H1 (cell line): ENCODE data around the gene RGS3. TPM values are rescaled to one million over a fixed set of nuclear protein-coding genes. Genes with fewer than 3 reads are reported as not detected.

Source experiments
- ASH2L ChIP-seq: fragments of 200-600, 300-600 bp; sonication (generic); IDR thresholded peaks from one replicate; pipeline ENCODE4 v1.7.1; 2017; ENCODE audit warnings: low read length
- RNF2 ChIP-seq: fragments of 200-900, 300-1000 bp; sonication (generic); IDR thresholded peaks from 2 replicates; pipeline ENCODE4 v1.7.1; 2016; ENCODE audit warnings: borderline replicate concordance, low read depth, mild to moderate bottlenecking, antibody characterized with exemption, low read length; ENCODE audit not compliant: poor library complexity, severe bottlenecking; ENCODE audit errors: missing control alignments
- TAF7 ChIP-seq: optimal IDR thresholded peaks from 2 replicates; pipeline ENCODE3; 2011; ENCODE audit warnings: low read depth, mild to moderate bottlenecking, inconsistent platforms, low read length, moderate library complexity, borderline replicate concordance
- polyA plus RNA-seq, 7 experiments: library from polyadenylated mRNA; depleted of rRNA in 3 of 7; stranded (reverse) in 5 of 7; unstranded in 2 of 7; fragments of >200 nt in 5 of 7; fragments of 200-250 nt in 2 of 7; gene quantifications; 1 replicate in 5 of 7; 2 replicates in 1 of 7; 4 replicates in 1 of 7; pipeline versions ENCODE4 v1.2.1 to v1.2.3, GENCODE V29; 2011 to 2013; ENCODE audit warnings: missing spikeins in 2 of 7, mixed read lengths in 2 of 7
- total RNA-seq: library from RNA; stranded (reverse); fragmentation: NEBNext Ultra II Directional; extraction: Animal tissue kit (Norgen Biotek cat#: 25700); gene quantifications from 2 replicates; pipeline ENCODE4 v1.2.1, GENCODE V29; 2021
- TF ChIP-seq, protein P1 (sequence below): fragments of 300-600 bp; sonication (generic); IDR thresholded peaks from 2 replicates; pipeline ENCODE4 v1.7.1; 2012; ENCODE audit warnings: low read length, moderate library complexity, mild to moderate bottlenecking, inconsistent platforms; ENCODE audit not compliant: insufficient replicate concordance
- TF ChIP-seq, protein P2 (sequence below): IDR thresholded peaks from 2 replicates; pipeline ENCODE4 v1.6.1; 2011; ENCODE audit warnings: low read depth, mild to moderate bottlenecking, low read length; ENCODE audit not compliant: insufficient read depth

The RGS3 gene
- total and polyA plus RNA-seq, 2 of the 8 experiments (the other 6 are each of a cell fraction or from before 2014, with no cell fraction given): 12.6 to 18.2 TPM

DNA sequence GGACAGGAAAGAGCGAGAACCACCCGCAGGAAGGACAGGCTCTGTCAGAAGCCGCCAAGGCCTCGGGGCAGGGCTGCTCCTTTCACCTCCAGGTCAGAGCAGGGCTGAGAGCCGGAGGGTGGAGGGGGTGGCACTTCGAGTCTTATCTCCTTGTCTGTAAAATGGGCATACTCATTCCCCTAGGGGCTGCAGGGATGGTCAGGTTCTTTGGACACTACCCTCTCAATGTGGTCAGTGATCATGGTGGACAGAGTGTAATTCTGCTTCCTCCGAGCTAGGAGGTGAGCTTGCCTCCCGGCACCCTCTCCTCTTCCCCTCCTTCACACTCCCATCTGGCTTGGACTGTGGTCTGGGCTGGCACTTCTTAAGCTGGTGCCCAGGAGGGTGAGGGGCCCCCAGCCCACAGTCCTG is 39.6 kb downstream of the RGS3 start (continued):
- TF ChIP-seq, protein P1, sequence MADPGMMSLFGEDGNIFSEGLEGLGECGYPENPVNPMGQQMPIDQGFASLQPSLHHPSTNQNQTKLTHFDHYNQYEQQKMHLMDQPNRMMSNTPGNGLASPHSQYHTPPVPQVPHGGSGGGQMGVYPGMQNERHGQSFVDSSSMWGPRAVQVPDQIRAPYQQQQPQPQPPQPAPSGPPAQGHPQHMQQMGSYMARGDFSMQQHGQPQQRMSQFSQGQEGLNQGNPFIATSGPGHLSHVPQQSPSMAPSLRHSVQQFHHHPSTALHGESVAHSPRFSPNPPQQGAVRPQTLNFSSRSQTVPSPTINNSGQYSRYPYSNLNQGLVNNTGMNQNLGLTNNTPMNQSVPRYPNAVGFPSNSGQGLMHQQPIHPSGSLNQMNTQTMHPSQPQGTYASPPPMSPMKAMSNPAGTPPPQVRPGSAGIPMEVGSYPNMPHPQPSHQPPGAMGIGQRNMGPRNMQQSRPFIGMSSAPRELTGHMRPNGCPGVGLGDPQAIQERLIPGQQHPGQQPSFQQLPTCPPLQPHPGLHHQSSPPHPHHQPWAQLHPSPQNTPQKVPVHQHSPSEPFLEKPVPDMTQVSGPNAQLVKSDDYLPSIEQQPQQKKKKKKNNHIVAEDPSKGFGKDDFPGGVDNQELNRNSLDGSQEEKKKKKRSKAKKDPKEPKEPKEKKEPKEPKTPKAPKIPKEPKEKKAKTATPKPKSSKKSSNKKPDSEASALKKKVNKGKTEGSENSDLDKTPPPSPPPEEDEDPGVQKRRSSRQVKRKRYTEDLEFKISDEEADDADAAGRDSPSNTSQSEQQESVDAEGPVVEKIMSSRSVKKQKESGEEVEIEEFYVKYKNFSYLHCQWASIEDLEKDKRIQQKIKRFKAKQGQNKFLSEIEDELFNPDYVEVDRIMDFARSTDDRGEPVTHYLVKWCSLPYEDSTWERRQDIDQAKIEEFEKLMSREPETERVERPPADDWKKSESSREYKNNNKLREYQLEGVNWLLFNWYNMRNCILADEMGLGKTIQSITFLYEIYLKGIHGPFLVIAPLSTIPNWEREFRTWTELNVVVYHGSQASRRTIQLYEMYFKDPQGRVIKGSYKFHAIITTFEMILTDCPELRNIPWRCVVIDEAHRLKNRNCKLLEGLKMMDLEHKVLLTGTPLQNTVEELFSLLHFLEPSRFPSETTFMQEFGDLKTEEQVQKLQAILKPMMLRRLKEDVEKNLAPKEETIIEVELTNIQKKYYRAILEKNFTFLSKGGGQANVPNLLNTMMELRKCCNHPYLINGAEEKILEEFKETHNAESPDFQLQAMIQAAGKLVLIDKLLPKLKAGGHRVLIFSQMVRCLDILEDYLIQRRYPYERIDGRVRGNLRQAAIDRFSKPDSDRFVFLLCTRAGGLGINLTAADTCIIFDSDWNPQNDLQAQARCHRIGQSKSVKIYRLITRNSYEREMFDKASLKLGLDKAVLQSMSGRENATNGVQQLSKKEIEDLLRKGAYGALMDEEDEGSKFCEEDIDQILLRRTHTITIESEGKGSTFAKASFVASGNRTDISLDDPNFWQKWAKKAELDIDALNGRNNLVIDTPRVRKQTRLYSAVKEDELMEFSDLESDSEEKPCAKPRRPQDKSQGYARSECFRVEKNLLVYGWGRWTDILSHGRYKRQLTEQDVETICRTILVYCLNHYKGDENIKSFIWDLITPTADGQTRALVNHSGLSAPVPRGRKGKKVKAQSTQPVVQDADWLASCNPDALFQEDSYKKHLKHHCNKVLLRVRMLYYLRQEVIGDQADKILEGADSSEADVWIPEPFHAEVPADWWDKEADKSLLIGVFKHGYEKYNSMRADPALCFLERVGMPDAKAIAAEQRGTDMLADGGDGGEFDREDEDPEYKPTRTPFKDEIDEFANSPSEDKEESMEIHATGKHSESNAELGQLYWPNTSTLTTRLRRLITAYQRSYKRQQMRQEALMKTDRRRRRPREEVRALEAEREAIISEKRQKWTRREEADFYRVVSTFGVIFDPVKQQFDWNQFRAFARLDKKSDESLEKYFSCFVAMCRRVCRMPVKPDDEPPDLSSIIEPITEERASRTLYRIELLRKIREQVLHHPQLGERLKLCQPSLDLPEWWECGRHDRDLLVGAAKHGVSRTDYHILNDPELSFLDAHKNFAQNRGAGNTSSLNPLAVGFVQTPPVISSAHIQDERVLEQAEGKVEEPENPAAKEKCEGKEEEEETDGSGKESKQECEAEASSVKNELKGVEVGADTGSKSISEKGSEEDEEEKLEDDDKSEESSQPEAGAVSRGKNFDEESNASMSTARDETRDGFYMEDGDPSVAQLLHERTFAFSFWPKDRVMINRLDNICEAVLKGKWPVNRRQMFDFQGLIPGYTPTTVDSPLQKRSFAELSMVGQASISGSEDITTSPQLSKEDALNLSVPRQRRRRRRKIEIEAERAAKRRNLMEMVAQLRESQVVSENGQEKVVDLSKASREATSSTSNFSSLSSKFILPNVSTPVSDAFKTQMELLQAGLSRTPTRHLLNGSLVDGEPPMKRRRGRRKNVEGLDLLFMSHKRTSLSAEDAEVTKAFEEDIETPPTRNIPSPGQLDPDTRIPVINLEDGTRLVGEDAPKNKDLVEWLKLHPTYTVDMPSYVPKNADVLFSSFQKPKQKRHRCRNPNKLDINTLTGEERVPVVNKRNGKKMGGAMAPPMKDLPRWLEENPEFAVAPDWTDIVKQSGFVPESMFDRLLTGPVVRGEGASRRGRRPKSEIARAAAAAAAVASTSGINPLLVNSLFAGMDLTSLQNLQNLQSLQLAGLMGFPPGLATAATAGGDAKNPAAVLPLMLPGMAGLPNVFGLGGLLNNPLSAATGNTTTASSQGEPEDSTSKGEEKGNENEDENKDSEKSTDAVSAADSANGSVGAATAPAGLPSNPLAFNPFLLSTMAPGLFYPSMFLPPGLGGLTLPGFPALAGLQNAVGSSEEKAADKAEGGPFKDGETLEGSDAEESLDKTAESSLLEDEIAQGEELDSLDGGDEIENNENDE: no peak
- TF ChIP-seq RNF2: no peak
- TF ChIP-seq, protein P2, sequence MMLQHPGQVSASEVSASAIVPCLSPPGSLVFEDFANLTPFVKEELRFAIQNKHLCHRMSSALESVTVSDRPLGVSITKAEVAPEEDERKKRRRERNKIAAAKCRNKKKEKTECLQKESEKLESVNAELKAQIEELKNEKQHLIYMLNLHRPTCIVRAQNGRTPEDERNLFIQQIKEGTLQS: no peak
- TF ChIP-seq ASH2L: no peak
- TF ChIP-seq TAF7: no peak
